ENCODE data around the gene POC1B. TPM values are rescaled to one million over a fixed set of nuclear protein-coding genes. Genes with fewer than 3 reads are reported as not detected.

The POC1B gene
- total RNA-seq, 1 experiment from 2014 or later, result 25.0 TPM

DNA sequence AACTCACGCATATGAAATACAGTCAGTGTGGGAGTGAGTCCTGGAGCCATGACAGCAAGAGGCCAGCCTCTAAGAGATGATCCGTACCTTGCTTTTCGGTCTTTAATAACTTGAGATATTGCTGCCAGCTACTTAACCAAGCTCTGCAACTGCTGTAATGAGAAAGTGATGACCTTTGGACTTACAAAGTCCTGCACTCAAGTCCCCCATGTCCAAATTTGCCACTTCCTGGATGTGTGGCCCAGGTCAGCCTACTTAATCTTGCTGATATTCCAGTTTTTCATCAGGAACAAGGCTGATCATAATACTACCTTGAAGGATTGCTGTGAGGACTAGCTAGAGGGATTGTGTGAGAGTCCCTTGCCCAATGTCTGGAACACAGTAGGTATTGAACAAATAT lies 139.7 kb downstream of the POC1B start:
- no peaks in the 10 kb centered on the region for H3K9me3 ChIP-seq (ENCODE audit: low read length)
- no peaks in the 10 kb centered on the region for H3K27me3 ChIP-seq (ENCODE audit: low read length)
- no TSS peak for BruUV-seq (replicated peaks)
- peaks cover 45% of the 10 kb centered on the region for H3K4me1 ChIP-seq (ENCODE audit: insufficient read depth, low read length)
- H3K9ac ChIP-seq (ENCODE audit: low read length), result no peak overlapping the region
- CTCF ChIA-PET, result no interaction called here
- H3K4me3 ChIP-seq (ENCODE audit: low read length), result no peak overlapping the region
- TF ChIP-seq, protein P1, sequence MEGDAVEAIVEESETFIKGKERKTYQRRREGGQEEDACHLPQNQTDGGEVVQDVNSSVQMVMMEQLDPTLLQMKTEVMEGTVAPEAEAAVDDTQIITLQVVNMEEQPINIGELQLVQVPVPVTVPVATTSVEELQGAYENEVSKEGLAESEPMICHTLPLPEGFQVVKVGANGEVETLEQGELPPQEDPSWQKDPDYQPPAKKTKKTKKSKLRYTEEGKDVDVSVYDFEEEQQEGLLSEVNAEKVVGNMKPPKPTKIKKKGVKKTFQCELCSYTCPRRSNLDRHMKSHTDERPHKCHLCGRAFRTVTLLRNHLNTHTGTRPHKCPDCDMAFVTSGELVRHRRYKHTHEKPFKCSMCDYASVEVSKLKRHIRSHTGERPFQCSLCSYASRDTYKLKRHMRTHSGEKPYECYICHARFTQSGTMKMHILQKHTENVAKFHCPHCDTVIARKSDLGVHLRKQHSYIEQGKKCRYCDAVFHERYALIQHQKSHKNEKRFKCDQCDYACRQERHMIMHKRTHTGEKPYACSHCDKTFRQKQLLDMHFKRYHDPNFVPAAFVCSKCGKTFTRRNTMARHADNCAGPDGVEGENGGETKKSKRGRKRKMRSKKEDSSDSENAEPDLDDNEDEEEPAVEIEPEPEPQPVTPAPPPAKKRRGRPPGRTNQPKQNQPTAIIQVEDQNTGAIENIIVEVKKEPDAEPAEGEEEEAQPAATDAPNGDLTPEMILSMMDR (conservative IDR thresholded peaks at IDR 0.05; ENCODE audit: low read depth, low read length), result no peak
- no peak for TF ChIP-seq EZH2phosphoT487 (IDR thresholded peaks at IDR 0.05; ENCODE audit: borderline replicate concordance, low read length)
- TF ChIP-seq EZH2 (IDR thresholded peaks at IDR 0.05; ENCODE audit: low read length, unreplicated experiment), result no peak
- H3F3A ChIP-seq (ENCODE audit: low read length, unreplicated experiment), result peaks cover 2% of the 10 kb centered on the region
- H2AFZ ChIP-seq (ENCODE audit: low read length), result no peak overlapping the region
- ATAC-seq, result no peak
- no peaks in the 10 kb centered on the region for H3K9me2 ChIP-seq (replicated peaks; ENCODE audit: low read length)
- intact Hi-C loops (cut with micrococcal nuclease), result no loop called here
- no peaks in the 10 kb centered on the region for H3K36me3 ChIP-seq (ENCODE audit: low read depth, low read length)
- DNase-seq, result no peak
- no peak overlapping the region for H3K27ac ChIP-seq (ENCODE audit: low read length)
- POLR2A ChIA-PET (ENCODE audit: unreplicated experiment), result no interaction called here
- H3K4me2 ChIP-seq (ENCODE audit: low read length), result no peak overlapping the region
- no peaks in the 10 kb centered on the region for H4K20me1 ChIP-seq (ENCODE audit: low read length)
- H3K79me2 ChIP-seq (ENCODE audit: low read length), result no peaks in the 10 kb centered on the region

DNA sequence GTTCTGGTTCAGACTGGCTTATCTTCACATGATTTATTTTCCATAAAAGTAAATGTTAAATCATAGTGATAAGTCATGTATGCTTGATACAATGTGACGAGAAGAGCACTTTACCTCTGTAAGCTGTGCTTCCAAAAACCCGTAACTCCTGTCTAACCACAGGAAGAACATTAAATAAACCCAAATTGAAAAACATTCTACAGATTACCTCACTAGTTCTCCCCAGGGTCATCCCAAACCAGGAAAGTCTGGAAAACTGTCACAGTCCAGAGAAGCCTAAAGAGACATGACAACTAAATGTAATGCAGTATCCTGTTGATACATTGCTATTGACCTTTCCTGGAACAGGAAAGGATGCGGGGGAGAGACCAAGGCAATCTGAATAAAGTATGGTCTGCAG lies 141.0 kb downstream of the POC1B start:
- peaks cover 32% of the 10 kb centered on the region for H3K4me1 ChIP-seq (ENCODE audit: insufficient read depth, low read length)
- intact Hi-C loops (cut with micrococcal nuclease), result no loop called here
- CTCF ChIA-PET, result no interaction called here
- no peak overlapping the region for H3K9ac ChIP-seq (ENCODE audit: low read length)
- no peaks in the 10 kb centered on the region for H3K79me2 ChIP-seq (ENCODE audit: low read length)
- POLR2A ChIA-PET (ENCODE audit: unreplicated experiment), result no interaction called here
- no peaks in the 10 kb centered on the region for H3K9me3 ChIP-seq (ENCODE audit: low read length)
- no TSS peak for BruUV-seq (replicated peaks)
- peak; percentile 15 for DNase-seq
- H4K20me1 ChIP-seq (ENCODE audit: low read length), result no peaks in the 10 kb centered on the region
- H3K4me3 ChIP-seq (ENCODE audit: low read length), result peak overlapping the region; percentile 21; the same call in 1 of the 2 replicates
- peak; percentile 16 for ATAC-seq
- peak overlapping the region; percentile 37 for H2AFZ ChIP-seq (ENCODE audit: low read length)
- no peaks in the 10 kb centered on the region for H3K36me3 ChIP-seq (ENCODE audit: low read depth, low read length)
- H3K27ac ChIP-seq (ENCODE audit: low read length), result peak overlapping the region; percentile 56
- no peaks in the 10 kb centered on the region for H3K27me3 ChIP-seq (ENCODE audit: low read length)
- H3K9me2 ChIP-seq (replicated peaks; ENCODE audit: low read length), result no peaks in the 10 kb centered on the region
- TF ChIP-seq EZH2 (IDR thresholded peaks at IDR 0.05; ENCODE audit: low read length, unreplicated experiment) (no peak), EZH2phosphoT487 (IDR thresholded peaks at IDR 0.05; ENCODE audit: borderline replicate concordance, low read length) (no peak)
- TF ChIP-seq, protein P1 (conservative IDR thresholded peaks at IDR 0.05; ENCODE audit: low read depth, low read length), result no peak
- no peaks in the 10 kb centered on the region for H3F3A ChIP-seq (ENCODE audit: low read length, unreplicated experiment)
- peak overlapping the region; percentile 47 for H3K4me2 ChIP-seq (ENCODE audit: low read length)

- H3K9ac ChIP-seq (ENCODE audit: low read length), result no peak overlapping the region
- H2AFZ ChIP-seq (ENCODE audit: low read length), result peak overlapping the region; percentile 37
- H3K36me3 ChIP-seq (ENCODE audit: low read depth, low read length), result no peaks in the 10 kb centered on the region
- H3K4me1 ChIP-seq (ENCODE audit: insufficient read depth, low read length), result peaks cover 30% of the 10 kb centered on the region
- H3K4me2 ChIP-seq (ENCODE audit: low read length), result peak overlapping the region; percentile 47
- H3F3A ChIP-seq (ENCODE audit: low read length, unreplicated experiment), result no peaks in the 10 kb centered on the region
- CTCF ChIA-PET, result interaction anchor here (0.6 kb wide), 1 partner anchor 12 kb away, joined by 8 read pairs; no protein-coding TSS in a partner anchor
- intact Hi-C loops (cut with micrococcal nuclease), result no loop called here
- H4K20me1 ChIP-seq (ENCODE audit: low read length), result no peaks in the 10 kb centered on the region
- H3K4me3 ChIP-seq (ENCODE audit: low read length), result peak overlapping the region; percentile 21; the same call in 1 of the 2 replicates
- no peaks in the 10 kb centered on the region for H3K9me2 ChIP-seq (replicated peaks; ENCODE audit: low read length)
- BruUV-seq (replicated peaks), result no TSS peak
- TF ChIP-seq, protein P1 (conservative IDR thresholded peaks at IDR 0.05; ENCODE audit: low read depth, low read length), result no peak
- TF ChIP-seq EZH2 (IDR thresholded peaks at IDR 0.05; ENCODE audit: low read length, unreplicated experiment), result no peak
- TF ChIP-seq EZH2phosphoT487 (IDR thresholded peaks at IDR 0.05; ENCODE audit: borderline replicate concordance, low read length), result no peak
- no peaks in the 10 kb centered on the region for H3K27me3 ChIP-seq (ENCODE audit: low read length)
- POLR2A ChIA-PET (ENCODE audit: unreplicated experiment), result no interaction called here
- H3K79me2 ChIP-seq (ENCODE audit: low read length), result no peaks in the 10 kb centered on the region
- H3K9me3 ChIP-seq (ENCODE audit: low read length), result no peaks in the 10 kb centered on the region
- peak; percentile 91 for ATAC-seq
- peak overlapping the region; percentile 56 for H3K27ac ChIP-seq (ENCODE audit: low read length)
- peak; percentile 75 for DNase-seq
Measured at GRCh38 chr12:89384050-89384758, 141.6 kb downstream of the POC1B start.

Data from PC-3 (cell line).